ENCODE measurements around the gene CYTH3. TPM values are rescaled to one million over a fixed set of nuclear protein-coding genes. Genes with fewer than 3 reads are reported as not detected.

Gene CYTH3
- total and polyA plus RNA-seq, 9 of the 15 experiments (the other 6 are each of a cell fraction or from before 2014, with no cell fraction given) = 0.25 to 15.2 (median 11.4) TPM

DNA sequence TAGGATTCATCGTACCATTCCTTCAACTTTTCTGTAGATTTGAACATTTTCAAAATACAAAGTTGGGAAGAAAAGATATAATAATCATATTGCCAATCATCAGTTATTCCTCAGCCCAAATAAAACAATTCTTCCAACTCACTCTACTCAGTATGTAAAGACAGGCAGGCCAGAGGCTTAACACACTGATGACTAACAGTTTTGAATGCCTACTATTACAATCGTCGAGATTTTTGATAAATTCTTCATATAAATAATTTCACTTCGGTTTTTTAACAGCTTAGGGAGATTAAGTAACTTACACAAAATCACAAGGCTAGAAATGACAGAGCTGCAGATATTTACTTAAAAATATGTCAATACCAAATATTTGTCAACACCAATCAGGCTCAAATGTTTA is 17.6 kb downstream of the CYTH3 start (continued):
- TF ChIP-seq, protein P1, sequence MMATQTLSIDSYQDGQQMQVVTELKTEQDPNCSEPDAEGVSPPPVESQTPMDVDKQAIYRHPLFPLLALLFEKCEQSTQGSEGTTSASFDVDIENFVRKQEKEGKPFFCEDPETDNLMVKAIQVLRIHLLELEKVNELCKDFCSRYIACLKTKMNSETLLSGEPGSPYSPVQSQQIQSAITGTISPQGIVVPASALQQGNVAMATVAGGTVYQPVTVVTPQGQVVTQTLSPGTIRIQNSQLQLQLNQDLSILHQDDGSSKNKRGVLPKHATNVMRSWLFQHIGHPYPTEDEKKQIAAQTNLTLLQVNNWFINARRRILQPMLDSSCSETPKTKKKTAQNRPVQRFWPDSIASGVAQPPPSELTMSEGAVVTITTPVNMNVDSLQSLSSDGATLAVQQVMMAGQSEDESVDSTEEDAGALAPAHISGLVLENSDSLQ (IDR thresholded peaks at IDR 0.05) = no peak
- TF ChIP-seq, protein P2, sequence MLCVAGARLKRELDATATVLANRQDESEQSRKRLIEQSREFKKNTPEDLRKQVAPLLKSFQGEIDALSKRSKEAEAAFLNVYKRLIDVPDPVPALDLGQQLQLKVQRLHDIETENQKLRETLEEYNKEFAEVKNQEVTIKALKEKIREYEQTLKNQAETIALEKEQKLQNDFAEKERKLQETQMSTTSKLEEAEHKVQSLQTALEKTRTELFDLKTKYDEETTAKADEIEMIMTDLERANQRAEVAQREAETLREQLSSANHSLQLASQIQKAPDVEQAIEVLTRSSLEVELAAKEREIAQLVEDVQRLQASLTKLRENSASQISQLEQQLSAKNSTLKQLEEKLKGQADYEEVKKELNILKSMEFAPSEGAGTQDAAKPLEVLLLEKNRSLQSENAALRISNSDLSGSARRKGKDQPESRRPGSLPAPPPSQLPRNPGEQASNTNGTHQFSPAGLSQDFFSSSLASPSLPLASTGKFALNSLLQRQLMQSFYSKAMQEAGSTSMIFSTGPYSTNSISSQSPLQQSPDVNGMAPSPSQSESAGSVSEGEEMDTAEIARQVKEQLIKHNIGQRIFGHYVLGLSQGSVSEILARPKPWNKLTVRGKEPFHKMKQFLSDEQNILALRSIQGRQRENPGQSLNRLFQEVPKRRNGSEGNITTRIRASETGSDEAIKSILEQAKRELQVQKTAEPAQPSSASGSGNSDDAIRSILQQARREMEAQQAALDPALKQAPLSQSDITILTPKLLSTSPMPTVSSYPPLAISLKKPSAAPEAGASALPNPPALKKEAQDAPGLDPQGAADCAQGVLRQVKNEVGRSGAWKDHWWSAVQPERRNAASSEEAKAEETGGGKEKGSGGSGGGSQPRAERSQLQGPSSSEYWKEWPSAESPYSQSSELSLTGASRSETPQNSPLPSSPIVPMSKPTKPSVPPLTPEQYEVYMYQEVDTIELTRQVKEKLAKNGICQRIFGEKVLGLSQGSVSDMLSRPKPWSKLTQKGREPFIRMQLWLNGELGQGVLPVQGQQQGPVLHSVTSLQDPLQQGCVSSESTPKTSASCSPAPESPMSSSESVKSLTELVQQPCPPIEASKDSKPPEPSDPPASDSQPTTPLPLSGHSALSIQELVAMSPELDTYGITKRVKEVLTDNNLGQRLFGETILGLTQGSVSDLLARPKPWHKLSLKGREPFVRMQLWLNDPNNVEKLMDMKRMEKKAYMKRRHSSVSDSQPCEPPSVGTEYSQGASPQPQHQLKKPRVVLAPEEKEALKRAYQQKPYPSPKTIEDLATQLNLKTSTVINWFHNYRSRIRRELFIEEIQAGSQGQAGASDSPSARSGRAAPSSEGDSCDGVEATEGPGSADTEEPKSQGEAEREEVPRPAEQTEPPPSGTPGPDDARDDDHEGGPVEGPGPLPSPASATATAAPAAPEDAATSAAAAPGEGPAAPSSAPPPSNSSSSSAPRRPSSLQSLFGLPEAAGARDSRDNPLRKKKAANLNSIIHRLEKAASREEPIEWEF (CRISPR knock-in tag; IDR thresholded peaks at IDR 0.05) = no peak
- no peak for TF ChIP-seq NUFIP1 (IDR thresholded peaks at IDR 0.05; ENCODE audit: partially characterized antibody)
- TF ChIP-seq, protein P3, sequence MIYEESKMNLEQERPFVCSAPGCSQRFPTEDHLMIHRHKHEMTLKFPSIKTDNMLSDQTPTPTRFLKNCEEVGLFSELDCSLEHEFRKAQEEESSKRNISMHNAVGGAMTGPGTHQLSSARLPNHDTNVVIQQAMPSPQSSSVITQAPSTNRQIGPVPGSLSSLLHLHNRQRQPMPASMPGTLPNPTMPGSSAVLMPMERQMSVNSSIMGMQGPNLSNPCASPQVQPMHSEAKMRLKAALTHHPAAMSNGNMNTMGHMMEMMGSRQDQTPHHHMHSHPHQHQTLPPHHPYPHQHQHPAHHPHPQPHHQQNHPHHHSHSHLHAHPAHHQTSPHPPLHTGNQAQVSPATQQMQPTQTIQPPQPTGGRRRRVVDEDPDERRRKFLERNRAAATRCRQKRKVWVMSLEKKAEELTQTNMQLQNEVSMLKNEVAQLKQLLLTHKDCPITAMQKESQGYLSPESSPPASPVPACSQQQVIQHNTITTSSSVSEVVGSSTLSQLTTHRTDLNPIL (CRISPR knock-in tag; IDR thresholded peaks at IDR 0.05) = no peak
- TF ChIP-seq HMGN3 (IDR thresholded peaks at IDR 0.05; ENCODE audit: borderline replicate concordance, extremely low read depth, insufficient read length, low read depth, low read length) = no peak

Measured in K562 (cell line).